SK-N-SH (cell line): Measurements from ENCODE around the gene STXBP6. TPM values are rescaled to one million over a fixed set of nuclear protein-coding genes. Genes with fewer than 3 reads are reported as not detected.

ENCODE experiments used
- CTCF ChIA-PET: fragments of 300-600, 350-600 bp; formaldehyde crosslinking; extraction: SDS; loops from one replicate; lab custom pipeline; 2021; lab: Yijun Ruan, JAX
- POLR2A ChIA-PET: fragments of 350-600 bp; sonication (Branson Sonifier 250); formaldehyde crosslinking; extraction: SDS; loops from one replicate; lab custom pipeline; 2020; ENCODE audit warnings: antibody characterized with exemption, inconsistent platforms; lab: Yijun Ruan, JAX
- DNase-seq: peaks from one replicate; pipeline ENCODE4 v3.0.0; 2012
- H2AFZ ChIP-seq: fragments of 200-600 bp; sonication (generic); 2 replicates; pipeline ENCODE4 v1.8.1; 2016; ENCODE audit warnings: antibody characterized with exemption, mild to moderate bottlenecking, low read depth
- H3F3A ChIP-seq: fragments of 200-600 bp; sonication (generic); replicated peaks from 2 replicates; pipeline ENCODE3; 2016; ENCODE audit warnings: antibody characterized with exemption, mild to moderate bottlenecking; ENCODE audit not compliant: insufficient read depth
- H3K27ac ChIP-seq, 2 experiments: fragments of 200-500 bp in 1 of 2; fragments of 200-600 bp in 1 of 2; sonication (Bioruptor generic) in 1 of 2; sonication (generic), shearing (Covaris generic) in 1 of 2; 2 replicates each; pipeline versions ENCODE4 v1.5.1 to v1.6.1; 2014 to 2016; ENCODE audit warnings: low read depth in 2 of 2, inconsistent platforms in 1 of 2, low read length in 1 of 2, mild to moderate bottlenecking in 1 of 2, mixed read lengths in 1 of 2
- H3K27me3 ChIP-seq: fragments of 200-600 bp; sonication (generic), shearing (Covaris generic); 2 replicates; pipeline ENCODE4 v1.6.1; 2016; ENCODE audit warnings: mixed run types; ENCODE audit not compliant: insufficient read depth
- H3K36me3 ChIP-seq, 2 experiments: fragments of 200-500 bp in 1 of 2; fragments of 200-600 bp in 1 of 2; sonication (Bioruptor generic) in 1 of 2; sonication (generic) in 1 of 2; replicated peaks in 1 of 2; 2 replicates each; pipeline versions ENCODE3 to v1.5.1; 2014 to 2016; ENCODE audit warnings: low read length in 1 of 2, mild to moderate bottlenecking in 1 of 2; ENCODE audit not compliant: insufficient read depth in 2 of 2, control insufficient read depth in 1 of 2
- H3K4me1 ChIP-seq, 2 experiments: fragments of 200-500 bp in 1 of 2; fragments of 200-600 bp in 1 of 2; sonication (Bioruptor generic) in 1 of 2; sonication (generic), shearing (Covaris generic) in 1 of 2; 2 replicates each; pipeline versions ENCODE4 v1.5.1 to v1.6.1; 2014 to 2016; ENCODE audit warnings: low read depth in 1 of 2, low read length in 1 of 2, mixed run types in 1 of 2; ENCODE audit not compliant: insufficient read depth in 2 of 2, control insufficient read depth in 1 of 2
- H3K4me2 ChIP-seq: fragments of 200-600 bp; sonication (generic), shearing (Covaris generic); 2 replicates; pipeline ENCODE4 v1.6.1; 2017; ENCODE audit warnings: mixed run types
- H3K4me3 ChIP-seq, 2 experiments: fragments of 200-500 bp in 1 of 2; fragments of 200-600 bp in 1 of 2; sonication (Bioruptor generic) in 1 of 2; sonication (generic), shearing (Covaris generic) in 1 of 2; 2 replicates each; pipeline versions ENCODE4 v1.5.1 to v1.8.1; 2014 to 2016; ENCODE audit warnings: low read depth in 2 of 2, inconsistent platforms in 1 of 2, low read length in 1 of 2, mild to moderate bottlenecking in 1 of 2, mixed read lengths in 1 of 2, moderate library complexity in 1 of 2
- H3K79me2 ChIP-seq: fragments of 200-600 bp; sonication (generic); 2 replicates; pipeline ENCODE4 v1.8.1; 2017; ENCODE audit warnings: mild to moderate bottlenecking; ENCODE audit not compliant: insufficient read depth
- H3K9ac ChIP-seq: fragments of 200-600 bp; sonication (generic); 2 replicates; pipeline ENCODE4 v1.6.1; 2017; ENCODE audit warnings: mixed run types
- H3K9me2 ChIP-seq: fragments of 200-600 bp; sonication (generic); 2 replicates; pipeline ENCODE4 v1.6.1; 2017; ENCODE audit warnings: mixed run types
- H3K9me3 ChIP-seq: fragments of 200-600 bp; sonication (generic); 2 replicates; pipeline ENCODE4 v1.6.1; 2017; ENCODE audit warnings: mixed run types, mild to moderate bottlenecking, moderate library complexity
- H4K20me1 ChIP-seq: fragments of 200-600 bp; sonication (generic); 2 replicates; pipeline ENCODE4 v1.6.1; 2017; ENCODE audit warnings: mild to moderate bottlenecking, mixed run types; ENCODE audit not compliant: insufficient read depth
- CHD2 ChIP-seq: fragments of 150-350 bp; IDR thresholded peaks from 2 replicates; pipeline ENCODE4 v1.6.1; 2018; ENCODE audit warnings: low read length; ENCODE audit not compliant: partially characterized antibody
- EP300 ChIP-seq, 2 experiments: IDR thresholded peaks; 2 replicates each; pipeline versions ENCODE4 v1.4.0 to v1.6.1; 2012; ENCODE audit warnings: borderline replicate concordance in 1 of 2, low read depth in 1 of 2, low read length in 1 of 2
- FOSL2 ChIP-seq: IDR thresholded peaks from 2 replicates; pipeline ENCODE4 v1.4.0; 2012; ENCODE audit warnings: low read depth, mild to moderate bottlenecking, moderate library complexity, borderline replicate concordance
- FOXJ3 ChIP-seq: sonication (generic); formaldehyde crosslinking; IDR thresholded peaks from 2 replicates; pipeline ENCODE4 v1.5.1; 2020; ENCODE audit warnings: mild to moderate bottlenecking, missing genetic modification reagents
- FOXM1 ChIP-seq: IDR thresholded peaks from 2 replicates; pipeline ENCODE4 v1.4.0; 2012; ENCODE audit warnings: low read depth, mild to moderate bottlenecking
- IRF3 ChIP-seq: fragments of 150-350 bp; IDR thresholded peaks from 2 replicates; pipeline ENCODE4 v1.6.1; 2016; ENCODE audit warnings: mild to moderate bottlenecking, low read depth, low read length
- MEF2A ChIP-seq: IDR thresholded peaks from 2 replicates; pipeline ENCODE4 v1.4.0; 2012; ENCODE audit warnings: low read depth, borderline replicate concordance
- NFIC ChIP-seq: IDR thresholded peaks from 2 replicates; pipeline ENCODE4 v1.4.0; 2012; ENCODE audit warnings: borderline replicate concordance
- NRF1 ChIP-seq: IDR thresholded peaks from 2 replicates; pipeline ENCODE4 v1.6.1; 2012; ENCODE audit warnings: low read depth, mild to moderate bottlenecking, low read length
- RAD21 ChIP-seq: IDR thresholded peaks from 2 replicates; pipeline ENCODE4 v1.6.1; 2012; ENCODE audit warnings: mild to moderate bottlenecking, low read length
- RCOR1 ChIP-seq: fragments of 150-350 bp; IDR thresholded peaks from 2 replicates; pipeline ENCODE4 v1.6.1; 2017; ENCODE audit warnings: antibody characterized with exemption, low read length
- REST ChIP-seq: IDR thresholded peaks from 2 replicates; pipeline ENCODE4 v1.6.1; 2012; ENCODE audit warnings: mild to moderate bottlenecking, low read depth, low read length, moderate library complexity
- TAF1 ChIP-seq: IDR thresholded peaks from 2 replicates; pipeline ENCODE4 v1.6.1; 2012; ENCODE audit warnings: low read depth, mild to moderate bottlenecking, low read length, moderate library complexity, borderline replicate concordance
- TEAD4 ChIP-seq: IDR thresholded peaks from 2 replicates; pipeline ENCODE4 v1.4.0; 2012; ENCODE audit warnings: mild to moderate bottlenecking, borderline replicate concordance; ENCODE audit not compliant: insufficient read depth
- USF2 ChIP-seq: fragments of 150-350 bp; IDR thresholded peaks from 2 replicates; pipeline ENCODE4 v1.6.1; 2017; ENCODE audit warnings: antibody characterized with exemption, low read length, low read depth, borderline replicate concordance
- YY1 ChIP-seq: IDR thresholded peaks from 2 replicates; pipeline ENCODE4 v1.4.0; 2012; ENCODE audit warnings: low read depth, mild to moderate bottlenecking
- ZBTB33 ChIP-seq: IDR thresholded peaks from 2 replicates; pipeline ENCODE4 v1.4.0; 2012; ENCODE audit warnings: low read depth, borderline replicate concordance
- WGBS: methylation state at CpG from one replicate; pipeline ENCODE4 v1.1.6; 2017; ENCODE audit warnings: low lambda C conversion rate; 5-methylcytosine and 5-hydroxymethylcytosine counted together
- polyA plus RNA-seq, 3 experiments: library from polyadenylated mRNA; depleted of rRNA; stranded (reverse); fragments of >200 nt; gene quantifications; 2 replicates each; pipeline ENCODE4 v1.2.3, GENCODE V29; 2012
- TF ChIP-seq, protein P1 (sequence below): IDR thresholded peaks from 2 replicates; pipeline ENCODE4 v1.4.0; 2012; ENCODE audit warnings: low read depth
- TF ChIP-seq, protein P2 (sequence below): IDR thresholded peaks from 2 replicates; pipeline ENCODE4 v1.4.0; 2012; ENCODE audit warnings: low read depth, borderline replicate concordance
- TF ChIP-seq, protein P3 (sequence below): IDR thresholded peaks from 2 replicates; pipeline ENCODE4; 2012

STXBP6 gene
- polyA plus RNA-seq, 1 of the 3 experiments (the other 2 are of a cell fraction), result 0.16 TPM

DNA sequence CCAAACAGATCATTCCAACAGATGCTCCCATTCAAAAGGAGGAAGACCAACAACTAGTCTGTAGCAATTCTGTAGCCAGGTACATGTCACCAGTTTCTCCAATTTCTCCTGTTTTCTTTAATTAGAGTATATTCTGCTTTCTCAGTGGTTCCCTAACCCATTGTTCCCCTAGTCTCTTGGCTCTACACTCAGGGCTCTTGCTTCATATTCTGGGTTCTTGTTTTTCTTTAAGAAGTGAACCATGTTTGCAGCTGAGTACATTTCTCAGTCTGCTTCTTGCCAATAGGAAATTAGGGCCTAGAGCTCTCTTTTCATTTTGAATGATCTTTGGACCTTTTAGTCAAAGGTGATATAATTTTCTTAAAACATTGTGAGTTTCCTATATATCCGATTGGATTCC, 29.4 kb upstream of the STXBP6 start:
- Histone ChIP-seq H3K27me3 (no peaks in the 10 kb centered on the region), H3K9ac (no peak overlapping the region), H3K9me3 (no peaks in the 10 kb centered on the region), H3K9me2 (no peaks in the 10 kb centered on the region), H3F3A (no peaks in the 10 kb centered on the region), H2AFZ (no peak overlapping the region), H3K4me2 (no peak overlapping the region), H3K79me2 (no peaks in the 10 kb centered on the region), H3K4me3 (no peak overlapping the region), H3K36me3 (no peaks in the 10 kb centered on the region), H3K4me1 (no peaks in the 10 kb centered on the region), H3K27ac (no peak overlapping the region), H4K20me1 (no peaks in the 10 kb centered on the region)
- WGBS, result 14% methylated on average over 1 of the region's 1 CpG
- ChIA-PET CTCF (no interaction called here), POLR2A (no interaction called here)
- no peak for TF ChIP-seq USF2
- no peak for TF ChIP-seq IRF3
- TF ChIP-seq, protein P1, sequence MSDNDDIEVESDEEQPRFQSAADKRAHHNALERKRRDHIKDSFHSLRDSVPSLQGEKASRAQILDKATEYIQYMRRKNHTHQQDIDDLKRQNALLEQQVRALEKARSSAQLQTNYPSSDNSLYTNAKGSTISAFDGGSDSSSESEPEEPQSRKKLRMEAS, result no peak
- no peak for TF ChIP-seq RCOR1
- TF ChIP-seq, protein P2, sequence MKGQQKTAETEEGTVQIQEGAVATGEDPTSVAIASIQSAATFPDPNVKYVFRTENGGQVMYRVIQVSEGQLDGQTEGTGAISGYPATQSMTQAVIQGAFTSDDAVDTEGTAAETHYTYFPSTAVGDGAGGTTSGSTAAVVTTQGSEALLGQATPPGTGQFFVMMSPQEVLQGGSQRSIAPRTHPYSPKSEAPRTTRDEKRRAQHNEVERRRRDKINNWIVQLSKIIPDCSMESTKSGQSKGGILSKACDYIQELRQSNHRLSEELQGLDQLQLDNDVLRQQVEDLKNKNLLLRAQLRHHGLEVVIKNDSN, result no peak
- TF ChIP-seq EP300 (IDR thresholded peaks at IDR 0.05; ENCODE audit: borderline replicate concordance in 1 of 2, low read depth in 1 of 2, low read length in 1 of 2), result no peak
- TF ChIP-seq MEF2A, result no peak
- TF ChIP-seq FOXJ3 (CRISPR knock-in tag), result no peak
- TF ChIP-seq RAD21, result no peak
- no peak for TF ChIP-seq TAF1
- no peak for TF ChIP-seq TEAD4
- TF ChIP-seq ZBTB33, result no peak
- no peak for TF ChIP-seq YY1
- TF ChIP-seq CHD2, result no peak
- TF ChIP-seq FOXM1, result no peak
- no peak for TF ChIP-seq REST
- TF ChIP-seq NRF1, result no peak
- TF ChIP-seq NFIC, result no peak
- TF ChIP-seq, protein P3, sequence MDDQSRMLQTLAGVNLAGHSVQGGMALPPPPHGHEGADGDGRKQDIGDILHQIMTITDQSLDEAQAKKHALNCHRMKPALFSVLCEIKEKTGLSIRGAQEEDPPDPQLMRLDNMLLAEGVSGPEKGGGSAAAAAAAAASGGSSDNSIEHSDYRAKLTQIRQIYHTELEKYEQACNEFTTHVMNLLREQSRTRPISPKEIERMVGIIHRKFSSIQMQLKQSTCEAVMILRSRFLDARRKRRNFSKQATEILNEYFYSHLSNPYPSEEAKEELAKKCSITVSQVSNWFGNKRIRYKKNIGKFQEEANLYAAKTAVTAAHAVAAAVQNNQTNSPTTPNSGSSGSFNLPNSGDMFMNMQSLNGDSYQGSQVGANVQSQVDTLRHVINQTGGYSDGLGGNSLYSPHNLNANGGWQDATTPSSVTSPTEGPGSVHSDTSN, result no peak
- TF ChIP-seq FOSL2, result no peak
- no peak for DNase-seq
